H1 (cell line): Measurements from ENCODE around the gene KNOP1. TPM values are rescaled to one million over a fixed set of nuclear protein-coding genes. Genes with fewer than 3 reads are reported as not detected.

Source experiments
- CTCF ChIA-PET: fragments of 300-600 bp; sonication (Branson Sonifier 250); formaldehyde crosslinking; loops from one replicate; lab custom pipeline; 2021; ENCODE audit not compliant: partially characterized antibody; lab: Charles Lee
- POLR2A ChIA-PET: fragments of 300-600 bp; sonication (Branson Sonifier 250); formaldehyde crosslinking; loops from one replicate; lab custom pipeline; 2021; ENCODE audit warnings: inconsistent platforms; ENCODE audit not compliant: partially characterized antibody; lab: Charles Lee
- DNase-seq, 2 experiments: peaks; one replicate each; pipeline versions ENCODE4 v3.0.0 to v3.0.0-alpha.2; 2010 to 2022; ENCODE audit warnings: low spot score in 2 of 2, low read depth in 1 of 2, mixed read lengths in 1 of 2
- FAIRE-seq: peaks from 2 replicates; lab custom pipeline; 2011; peaks lifted over from hg19 to GRCh38; lab: Jason Lieb, UNC
- H2AFZ ChIP-seq: 2 replicates; pipeline ENCODE4 v1.8.1; 2012; ENCODE audit warnings: low read length, inconsistent platforms
- H2AK5ac ChIP-seq: 2 replicates; pipeline ENCODE4 v1.6.1; 2013; ENCODE audit warnings: low read depth, low read length
- H2BK120ac ChIP-seq: replicated peaks from 2 replicates; pipeline ENCODE3; 2013; ENCODE audit warnings: low read depth, low read length, inconsistent platforms
- H2BK12ac ChIP-seq: 2 replicates; pipeline ENCODE4 v1.6.1; 2013; ENCODE audit warnings: low read depth, low read length
- H2BK15ac ChIP-seq: 2 replicates; pipeline ENCODE4 v1.6.1; 2013; ENCODE audit warnings: low read length
- H2BK20ac ChIP-seq: 2 replicates; pipeline ENCODE4 v1.6.1; 2013; ENCODE audit warnings: low read length
- H2BK5ac ChIP-seq: 2 replicates; pipeline ENCODE4 v1.6.1; 2013; ENCODE audit warnings: low read depth, low read length
- H3K14ac ChIP-seq: 2 replicates; pipeline ENCODE4 v1.6.1; 2013; ENCODE audit warnings: inconsistent platforms; ENCODE audit not compliant: insufficient read length
- H3K18ac ChIP-seq: 2 replicates; pipeline ENCODE4 v1.6.1; 2013; ENCODE audit warnings: low read length; ENCODE audit errors: extremely low read depth
- H3K23ac ChIP-seq: 2 replicates; pipeline ENCODE4 v1.6.1; 2013; ENCODE audit warnings: inconsistent platforms; ENCODE audit not compliant: insufficient read length
- H3K23me2 ChIP-seq: 2 replicates; pipeline ENCODE4 v1.6.1; 2013; ENCODE audit warnings: low read depth, low read length
- H3K27ac ChIP-seq: 2 replicates; pipeline ENCODE4 v1.6.1; 2011; ENCODE audit warnings: low read depth, low read length, inconsistent platforms
- H3K27me3 ChIP-seq, 4 experiments: replicated peaks in 1 of 4; 1 replicate in 1 of 4; 2 replicates in 3 of 4; pipeline versions ENCODE4 v1.6.1 to v1.8.1; 2011 to 2013; ENCODE audit warnings: low read length in 3 of 4, mild to moderate bottlenecking in 3 of 4, inconsistent platforms in 2 of 4, mixed read lengths in 2 of 4, moderate library complexity in 1 of 4; ENCODE audit not compliant: control insufficient read depth in 3 of 4, insufficient read depth in 3 of 4; ENCODE audit errors: extremely low read depth in 1 of 4
- H3K36me3 ChIP-seq, 4 experiments: 2 replicates each; pipeline versions ENCODE4 v1.6.1 to v1.8.1; 2011 to 2013; ENCODE audit warnings: mild to moderate bottlenecking in 4 of 4, low read length in 3 of 4, moderate library complexity in 2 of 4, control low read depth in 1 of 4, inconsistent platforms in 1 of 4; ENCODE audit not compliant: insufficient read depth in 4 of 4, control insufficient read depth in 2 of 4
- H3K4ac ChIP-seq: replicated peaks from 2 replicates; pipeline ENCODE3; 2013; ENCODE audit warnings: low read length, low read depth, mixed read lengths, inconsistent platforms; ENCODE audit not compliant: insufficient read length
- H3K4me1 ChIP-seq, 4 experiments: replicated peaks in 1 of 4; 1 replicate in 1 of 4; 2 replicates in 3 of 4; pipeline versions ENCODE4 v1.6.1 to v1.8.1; 2011 to 2013; ENCODE audit warnings: low read length in 3 of 4, inconsistent platforms in 2 of 4, mixed read lengths in 1 of 4; ENCODE audit not compliant: insufficient read depth in 4 of 4, control insufficient read depth in 3 of 4
- H3K4me2 ChIP-seq, 2 experiments: 2 replicates each; pipeline versions ENCODE4 v1.6.1 to v1.8.1; 2011 to 2013; ENCODE audit warnings: low read depth in 2 of 2, low read length in 2 of 2, control low read depth in 1 of 2, inconsistent platforms in 1 of 2, mild to moderate bottlenecking in 1 of 2; ENCODE audit not compliant: insufficient read depth in 1 of 2
- H3K4me3 ChIP-seq, 4 experiments: fragments of 200-600, 300-600 bp in 1 of 4; sonication (generic), shearing (Covaris generic), sonication (Bioruptor Twin) in 1 of 4; 2 replicates each; pipeline versions ENCODE4 v1.5.1 to v1.8.1; 2011 to 2016; ENCODE audit warnings: low read length in 4 of 4, low read depth in 3 of 4, control low read depth in 2 of 4, inconsistent platforms in 2 of 4, mild to moderate bottlenecking in 2 of 4, mixed read lengths in 1 of 4, moderate library complexity in 1 of 4; ENCODE audit not compliant: insufficient read depth in 2 of 4; ENCODE audit errors: extremely low read depth in 1 of 4
- H3K56ac ChIP-seq: replicated peaks from 2 replicates; pipeline ENCODE3; 2013; ENCODE audit warnings: low read depth, mild to moderate bottlenecking, mixed read lengths, low read length, inconsistent platforms; ENCODE audit not compliant: insufficient read length
- H3K79me1 ChIP-seq: 2 replicates; pipeline ENCODE4 v1.6.1; 2013; ENCODE audit warnings: low read depth, low read length, control low read depth
- H3K79me2 ChIP-seq, 2 experiments: 2 replicates each; pipeline versions ENCODE4 v1.6.1 to v1.8.1; 2012 to 2013; ENCODE audit warnings: low read length in 2 of 2, mild to moderate bottlenecking in 2 of 2, inconsistent platforms in 1 of 2; ENCODE audit not compliant: insufficient read depth in 2 of 2, control insufficient read depth in 1 of 2
- H3K9ac ChIP-seq, 4 experiments: replicated peaks in 1 of 4; 1 replicate in 1 of 4; 2 replicates in 3 of 4; pipeline versions ENCODE4 v1.6.1 to v1.8.1; 2011 to 2013; ENCODE audit warnings: low read depth in 3 of 4, low read length in 3 of 4, control low read depth in 2 of 4, mild to moderate bottlenecking in 2 of 4, moderate library complexity in 2 of 4, inconsistent platforms in 1 of 4; ENCODE audit errors: extremely low read depth in 1 of 4
- H3K9me3 ChIP-seq, 2 experiments: 2 replicates each; pipeline versions ENCODE4 v1.6.1 to v1.8.1; 2012 to 2013; ENCODE audit warnings: mild to moderate bottlenecking in 2 of 2, moderate library complexity in 2 of 2, control low read depth in 1 of 2, inconsistent platforms in 1 of 2, low read depth in 1 of 2, low read length in 1 of 2, mixed read lengths in 1 of 2; ENCODE audit not compliant: insufficient read depth in 2 of 2
- H4K20me1 ChIP-seq, 2 experiments: replicated peaks in 1 of 2; 2 replicates each; pipeline versions ENCODE3 to v1.8.1; 2011 to 2013; ENCODE audit warnings: inconsistent platforms in 2 of 2, low read length in 2 of 2, mild to moderate bottlenecking in 1 of 2; ENCODE audit not compliant: insufficient read depth in 2 of 2, control insufficient read depth in 1 of 2
- H4K5ac ChIP-seq: 2 replicates; pipeline ENCODE4 v1.6.1; 2013; ENCODE audit warnings: low read length, low read depth, mixed read lengths, inconsistent platforms; ENCODE audit not compliant: insufficient read length
- H4K8ac ChIP-seq: 2 replicates; pipeline ENCODE4 v1.8.0; 2013; ENCODE audit warnings: mild to moderate bottlenecking, moderate library complexity, low read length, inconsistent platforms; ENCODE audit not compliant: insufficient read depth; ENCODE audit errors: extremely low read depth
- H4K91ac ChIP-seq: replicated peaks from 2 replicates; pipeline ENCODE3; 2013; ENCODE audit warnings: low read length, mixed read lengths, inconsistent platforms; ENCODE audit not compliant: insufficient read length
- BCL11A ChIP-seq, 2 experiments: IDR thresholded peaks; one replicate each; pipeline ENCODE4 v1.6.1; 2011; ENCODE audit warnings: low read depth in 2 of 2, low read length in 2 of 2, mild to moderate bottlenecking in 2 of 2
- CEBPB ChIP-seq: IDR thresholded peaks from 2 replicates; pipeline ENCODE4 v1.6.1; 2012; ENCODE audit warnings: low read depth, low read length
- GABPA ChIP-seq: IDR thresholded peaks from 2 replicates; pipeline ENCODE4 v1.6.1; 2011; ENCODE audit warnings: mild to moderate bottlenecking, low read length, moderate library complexity, borderline replicate concordance; ENCODE audit not compliant: insufficient read depth
- HDAC2 ChIP-seq, 2 experiments: fragments of 300-600 bp in 1 of 2; sonication (generic) in 1 of 2; IDR thresholded peaks; 2 replicates each; pipeline ENCODE4 v1.6.1; 2011 to 2012; ENCODE audit warnings: low read depth in 2 of 2, low read length in 2 of 2, mild to moderate bottlenecking in 2 of 2, moderate library complexity in 2 of 2, borderline replicate concordance in 1 of 2, inconsistent platforms in 1 of 2
- KDM5A ChIP-seq: fragments of 200-600 bp; IDR thresholded peaks from 2 replicates; pipeline ENCODE4 v1.7.1; 2012; ENCODE audit warnings: mild to moderate bottlenecking, low read length, inconsistent platforms, mixed read lengths
- NRF1 ChIP-seq: IDR thresholded peaks from 2 replicates; pipeline ENCODE4 v1.6.1; 2011; ENCODE audit warnings: mild to moderate bottlenecking, low read depth, low read length, improper control_type of control experiment
- RFX5 ChIP-seq: IDR thresholded peaks from 2 replicates; pipeline ENCODE4 v1.6.1; 2011; ENCODE audit warnings: low read depth, low read length, improper control_type of control experiment, borderline replicate concordance
- SAP30 ChIP-seq: fragments of 300-600 bp; sonication (generic); IDR thresholded peaks from 2 replicates; pipeline ENCODE4 v1.7.1; 2012; ENCODE audit warnings: low read length, moderate library complexity, mild to moderate bottlenecking, inconsistent platforms; ENCODE audit not compliant: insufficient read depth, insufficient replicate concordance
- SIN3A ChIP-seq, 2 experiments: IDR thresholded peaks in 1 of 2; conservative IDR thresholded peaks in 1 of 2; 2 replicates each; pipeline ENCODE4 v1.6.1; 2011 to 2012; ENCODE audit warnings: low read length in 2 of 2, improper control_type of control experiment in 1 of 2, low read depth in 1 of 2, mild to moderate bottlenecking in 1 of 2
- SIRT6 ChIP-seq: IDR thresholded peaks from one replicate; pipeline ENCODE4 v1.7.1; 2012; ENCODE audit warnings: low read length, inconsistent platforms
- SUZ12 ChIP-seq: fragments of 200-600 bp; sonication (generic); IDR thresholded peaks from 2 replicates; pipeline ENCODE4 v1.6.1; 2012; ENCODE audit warnings: mild to moderate bottlenecking, inconsistent platforms, low read length, moderate library complexity, mixed read lengths
- TAF7 ChIP-seq: optimal IDR thresholded peaks from 2 replicates; pipeline ENCODE3; 2011; ENCODE audit warnings: low read depth, mild to moderate bottlenecking, inconsistent platforms, low read length, moderate library complexity, borderline replicate concordance
- WGBS, 2 experiments: shearing (Covaris generic) in 1 of 2; methylation state at CpG; one replicate each; pipeline versions ENCODE4 v1.1.6 to v1.1.7; 2013 to 2015; ENCODE audit warnings: low lambda C conversion rate in 2 of 2, mixed read lengths in 2 of 2, inconsistent platforms in 1 of 2, low coverage in 1 of 2, missing lambda C conversion rate in 1 of 2; ENCODE audit not compliant: insufficient replicate concordance in 2 of 2, insufficient coverage in 1 of 2, insufficient read length in 1 of 2; ENCODE audit errors: extremely low coverage in 1 of 2, missing lambda C conversion rate in 1 of 2; 5-methylcytosine and 5-hydroxymethylcytosine counted together
- polyA plus RNA-seq, 7 experiments: library from polyadenylated mRNA; depleted of rRNA in 3 of 7; stranded (reverse) in 5 of 7; unstranded in 2 of 7; fragments of >200 nt in 5 of 7; fragments of 200-250 nt in 2 of 7; gene quantifications; 1 replicate in 5 of 7; 2 replicates in 1 of 7; 4 replicates in 1 of 7; pipeline versions ENCODE4 v1.2.1 to v1.2.3, GENCODE V29; 2011 to 2013; ENCODE audit warnings: missing spikeins in 2 of 7, mixed read lengths in 2 of 7
- total RNA-seq: library from RNA; stranded (reverse); fragmentation: NEBNext Ultra II Directional; extraction: Animal tissue kit (Norgen Biotek cat#: 25700); gene quantifications from 2 replicates; pipeline ENCODE4 v1.2.1, GENCODE V29; 2021
- TF ChIP-seq, protein P1 (sequence below): IDR thresholded peaks from 2 replicates; pipeline ENCODE4 v1.6.1; 2011; ENCODE audit warnings: low read length, improper control_type of control experiment

Gene KNOP1
- total and polyA plus RNA-seq, 2 of the 8 experiments (the other 6 are each of a cell fraction or from before 2014, with no cell fraction given) = 21.6 to 87.9 TPM

DNA sequence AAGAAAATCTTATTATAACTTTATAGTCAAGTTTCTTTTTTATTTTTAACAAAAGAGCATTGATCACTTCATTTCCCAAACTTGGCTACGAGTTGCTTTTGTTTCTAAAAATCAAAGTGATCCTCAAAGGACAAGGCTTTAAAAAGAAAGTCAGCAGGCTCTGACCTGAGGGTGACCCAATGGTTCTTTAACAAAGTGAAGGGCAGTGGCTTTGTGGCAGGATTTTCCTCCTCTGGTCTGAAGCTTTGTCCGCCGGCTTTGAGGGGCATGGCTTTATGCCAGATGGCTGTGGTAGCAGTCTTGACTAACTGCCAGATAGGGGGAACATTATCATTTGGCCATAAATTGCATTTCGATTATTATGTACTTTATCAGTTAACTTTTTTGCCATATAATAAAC lies 28.5 kb upstream of the KNOP1 start:
- Histone ChIP-seq H4K8ac (no peak overlapping the region), H2AFZ (no peak overlapping the region), H3K27ac (no peak overlapping the region), H3K36me3 (no peaks in the 10 kb centered on the region), H2BK5ac (no peak overlapping the region), H2BK20ac (no peak overlapping the region), H3K27me3 (no peaks in the 10 kb centered on the region), H4K5ac (no peak overlapping the region), H3K56ac (no peak overlapping the region), H3K79me2 (no peaks in the 10 kb centered on the region), H3K4me3 (no peak overlapping the region), H3K79me1 (no peaks in the 10 kb centered on the region), H3K9me3 (no peaks in the 10 kb centered on the region), H3K4me1 (no peaks in the 10 kb centered on the region), H2BK12ac (no peak overlapping the region), H2BK120ac (no peak overlapping the region), H3K9ac (no peak overlapping the region), H3K4ac (no peak overlapping the region), H3K18ac (no peak overlapping the region), H3K23me2 (no peaks in the 10 kb centered on the region), H4K91ac (no peak overlapping the region), H2AK5ac (no peak overlapping the region), H3K23ac (no peak overlapping the region), H3K4me2 (no peak overlapping the region), H4K20me1 (no peaks in the 10 kb centered on the region), H2BK15ac (no peak overlapping the region), H3K14ac (no peak overlapping the region)
- 83% methylated on average over 4 of the region's 4 CpGs; no CpG with 5 or more reads in 1 of the 2 experiments for WGBS, 2 experiments
- DNase-seq (no peak), FAIRE-seq (no peak)
- ChIA-PET POLR2A (no interaction called here), CTCF (interaction anchor here (0.8 to 1.2 kb wide), 3 partner anchors 21 to 148 kb away, joined by 3 to 4 read pairs (median 3); no protein-coding TSS in a partner anchor)
- TF ChIP-seq RFX5 (no peak), BCL11A (IDR thresholded peaks at IDR 0.05; ENCODE audit: low read depth in 2 of 2, low read length in 2 of 2) (no peak), SIN3A (conservative IDR thresholded peaks at IDR 0.05 in 1 of 2, IDR thresholded peaks at IDR 0.05 in 1 of 2; ENCODE audit: low read depth in 1 of 2, low read length in 2 of 2) (no peak), GABPA (no peak), NRF1 (no peak), SIRT6 (no peak), HDAC2 (IDR thresholded peaks at IDR 0.05; ENCODE audit: borderline replicate concordance in 1 of 2, low read depth in 2 of 2, low read length in 2 of 2) (no peak), TAF7 (no peak), SUZ12 (no peak), SAP30 (no peak), CEBPB (no peak), KDM5A (no peak)
- TF ChIP-seq, protein P1, sequence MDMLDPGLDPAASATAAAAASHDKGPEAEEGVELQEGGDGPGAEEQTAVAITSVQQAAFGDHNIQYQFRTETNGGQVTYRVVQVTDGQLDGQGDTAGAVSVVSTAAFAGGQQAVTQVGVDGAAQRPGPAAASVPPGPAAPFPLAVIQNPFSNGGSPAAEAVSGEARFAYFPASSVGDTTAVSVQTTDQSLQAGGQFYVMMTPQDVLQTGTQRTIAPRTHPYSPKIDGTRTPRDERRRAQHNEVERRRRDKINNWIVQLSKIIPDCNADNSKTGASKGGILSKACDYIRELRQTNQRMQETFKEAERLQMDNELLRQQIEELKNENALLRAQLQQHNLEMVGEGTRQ = no peak
